Measurements from ENCODE around the gene PPP2R3B. TPM values are rescaled to one million over a fixed set of nuclear protein-coding genes. Genes with fewer than 3 reads are reported as not detected.
A peak's percentile ranks its signal among the peaks of the same experiment; 100 is the strongest.

The PPP2R3B gene
- total and polyA plus RNA-seq, 2 of the 4 experiments (the other 2 are of a cell fraction), result 13.2 to 13.3 TPM

- H2AK5ac ChIP-seq (ENCODE audit: low read depth, low read length), result no peak overlapping the region
- ATAC-seq (ENCODE audit: low read depth) (no peak), DNase-seq (no peak)
- H4K8ac ChIP-seq (ENCODE audit: low read depth in 2 of 2, low read length in 2 of 2), result no peak overlapping the region
- H3K14ac ChIP-seq (replicated peaks; ENCODE audit: low read depth, low read length), result no peak overlapping the region
- peak overlapping the region; percentile 33 for H2AFZ ChIP-seq (replicated peaks; ENCODE audit: low read length, poor library complexity)
- no peak overlapping the region for H3K4me2 ChIP-seq (ENCODE audit: low read depth, low read length)
- intact Hi-C loops (cut with micrococcal nuclease) (no loop called here), dilution Hi-C loops (cut with HindIII; ENCODE audit: low sequenced_read_pairs, unreplicated experiment) (no loop called here), in situ Hi-C loops (cut with MboI; ENCODE audit: low sequenced_read_pairs) (no loop called here)
- CTCF ChIA-PET, result no interaction called here
- H3K4ac ChIP-seq (ENCODE audit: low read depth, low read length), result no peak overlapping the region
- H3K9ac ChIP-seq (ENCODE audit: low read depth, low read length), result no peak overlapping the region
- H3K56ac ChIP-seq (ENCODE audit: extremely low read depth, insufficient read depth, low read length), result no peak overlapping the region
- no peak overlapping the region for H4K91ac ChIP-seq (ENCODE audit: insufficient read depth, low read depth, low read length)
- no TSS peak for BruUV-seq (replicated peaks)
- no peak overlapping the region for H2BK120ac ChIP-seq (ENCODE audit: low read depth, low read length)
- no peak overlapping the region for H3K18ac ChIP-seq (ENCODE audit: low read depth, low read length)
- peaks cover 3% of the 10 kb centered on the region for H3K4me1 ChIP-seq (ENCODE audit: control insufficient read depth, insufficient read depth, low read length)
- H4K20me1 ChIP-seq (ENCODE audit: insufficient read depth, low read length), result no peaks in the 10 kb centered on the region; the same call in 1 of the 2 replicates
- no peak for TF ChIP-seq ELK1 (IDR thresholded peaks at IDR 0.05; ENCODE audit: borderline replicate concordance, low read depth, low read length)
- H2BK5ac ChIP-seq (ENCODE audit: low read depth, low read length, poor library complexity, severe bottlenecking), result no peak overlapping the region
- H2BK15ac ChIP-seq (ENCODE audit: low read depth, low read length), result no peak overlapping the region
- no peaks in the 10 kb centered on the region for H3K9me1 ChIP-seq (ENCODE audit: insufficient read depth, low read length)
- H3K79me1 ChIP-seq (ENCODE audit: low read depth in 1 of 2, low read length in 2 of 2), result no peaks in the 10 kb centered on the region
- 89% methylated on average over 13 of the region's 51 CpGs; no CpG with 5 or more reads in 1 of the 2 experiments for WGBS, 2 experiments (ENCODE audit: extremely low coverage in 2 of 2, insufficient read length in 1 of 2)
- peaks cover 19% of the 10 kb centered on the region; the same call in 1 of the 2 replicates for H3K36me3 ChIP-seq (ENCODE audit: control insufficient read depth, insufficient read depth, low read length)
- POLR2A ChIA-PET (ENCODE audit: unreplicated experiment), result no interaction called here
- no peak overlapping the region for H4K5ac ChIP-seq (ENCODE audit: low read depth, low read length)
- peaks cover 2% of the 10 kb centered on the region; the same call in 1 of the 2 replicates for H3K9me3 ChIP-seq (ENCODE audit: control insufficient read depth, insufficient read depth, low read length)
- no peaks in the 10 kb centered on the region for H3K27me3 ChIP-seq (ENCODE audit: control insufficient read depth, insufficient read depth, low read length)
- no peak overlapping the region for H3K23ac ChIP-seq (ENCODE audit: low read depth, low read length)
- no peak overlapping the region for H2AK9ac ChIP-seq (replicated peaks; ENCODE audit: low read depth, low read length, poor library complexity)
- no peak overlapping the region for H2BK20ac ChIP-seq (ENCODE audit: low read depth, low read length)
- H3K4me3 ChIP-seq (ENCODE audit: insufficient read depth, low read depth, low read length), result no peak overlapping the region
- no peak overlapping the region for H3K27ac ChIP-seq (ENCODE audit: insufficient read depth, low read length)
Observed at GRCh38 chrX:333611-334311, 52.9 kb downstream of the PPP2R3B start.
